HG03280 (cell line): ENCODE data around the gene TRIM10.

Source experiments
- ATAC-seq: cut with Tn5 transposase; IDR thresholded peaks from one replicate; pipeline ENCODE4 v1.9.1; 2021; ENCODE audit warnings: mild to moderate bottlenecking, moderate library complexity; ENCODE audit not compliant: unreplicated experiment

TRIM10 gene

GRCh38 chr6:30160785-30161531 lies at the start of gene TRIM10:
Gene TRIM10 (minus strand): TSS chr6:30161211. CDS start chr6:30160858, 353 bp downstream.
- ATAC-seq = no peak

- no peak for ATAC-seq
Observed at GRCh38 chr6:30207619-30208295, 46.7 kb upstream of the TRIM10 start.

GRCh38 chr6:30206799-30207618 lies 46.0 kb upstream of the TRIM10 start:
- ATAC-seq = no peak

GRCh38 chr6:30206152-30206551 lies 45.1 kb upstream of the TRIM10 start:
- ATAC-seq = no peak

GRCh38 chr6:30204116-30204515 lies 43.1 kb upstream of the TRIM10 start:
- no peak for ATAC-seq

GRCh38 chr6:30202366-30202765 lies 41.4 kb upstream of the TRIM10 start:
- no peak for ATAC-seq

GRCh38 chr6:30200551-30201281 lies 39.7 kb upstream of the TRIM10 start:
- ATAC-seq = peak; percentile 63

- no peak for ATAC-seq
Observed at GRCh38 chr6:30198166-30199084, 37.4 kb upstream of the TRIM10 start.

- ATAC-seq = no peak
Observed at GRCh38 chr6:30196376-30196775, 35.4 kb upstream of the TRIM10 start.

- ATAC-seq = no peak
Observed at GRCh38 chr6:30195951-30196350, 34.9 kb upstream of the TRIM10 start.

GRCh38 chr6:30194797-30195690 lies 34.0 kb upstream of the TRIM10 start:
- ATAC-seq = no peak

- ATAC-seq = no peak
Observed at GRCh38 chr6:30192076-30192475, 31.1 kb upstream of the TRIM10 start.

- ATAC-seq = no peak
Observed at GRCh38 chr6:30188541-30188940, 27.5 kb upstream of the TRIM10 start.

- no peak for ATAC-seq
Observed at GRCh38 chr6:30185846-30186484, 25.0 kb upstream of the TRIM10 start.

GRCh38 chr6:30184417-30185031 lies 23.5 kb upstream of the TRIM10 start:
- ATAC-seq = no peak

GRCh38 chr6:30180145-30180544 lies 19.1 kb upstream of the TRIM10 start:
- ATAC-seq = no peak

- ATAC-seq = no peak
Observed at GRCh38 chr6:30178837-30179236, 17.8 kb upstream of the TRIM10 start.

GRCh38 chr6:30175765-30176164 lies 14.8 kb upstream of the TRIM10 start:
- ATAC-seq = no peak
